NCI-H1436 treated with DMSO at 0.1 percent for 48 hours (cell line): ENCODE results near the gene PUS1.
"Not testable (repeated sequence)": the region's sequence is repeated elsewhere in the genome, so short reads cannot be mapped to it uniquely, and the experiment has no call there.

Source experiments
- DNase-seq: peaks from one replicate; lab custom pipeline; 2025; lab: John Stamatoyannopoulos, UW

PUS1 gene

DNA sequence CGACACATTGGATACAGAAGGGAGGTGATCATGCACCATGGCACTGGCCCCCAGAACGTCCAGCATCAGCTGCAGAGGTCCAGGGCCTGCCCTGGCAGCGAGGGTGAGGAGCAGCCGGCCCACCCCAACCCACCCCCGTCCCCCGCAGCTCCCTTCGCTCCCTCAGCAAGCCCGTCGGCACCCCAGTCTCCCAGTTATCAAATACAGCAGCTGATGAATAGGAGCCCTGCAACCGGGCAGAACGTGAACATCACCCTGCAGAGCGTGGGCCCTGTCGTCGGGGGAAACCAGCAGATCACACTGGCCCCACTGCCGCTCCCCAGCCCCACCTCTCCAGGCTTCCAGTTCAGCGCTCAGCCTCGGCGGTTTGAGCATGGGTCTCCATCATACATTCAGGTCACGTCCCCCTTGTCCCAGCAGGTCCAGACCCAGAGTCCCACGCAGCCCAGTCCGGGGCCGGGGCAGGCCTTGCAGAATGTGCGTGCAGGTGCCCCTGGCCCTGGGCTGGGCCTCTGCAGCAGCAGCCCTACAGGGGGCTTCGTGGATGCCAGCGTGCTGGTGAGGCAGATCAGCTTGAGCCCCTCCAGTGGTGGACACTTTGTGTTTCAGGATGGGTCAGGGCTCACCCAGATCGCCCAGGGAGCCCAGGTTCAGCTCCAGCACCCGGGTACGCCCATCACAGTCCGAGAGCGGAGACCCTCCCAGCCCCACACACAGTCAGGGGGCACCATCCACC is 31.7 kb downstream of the PUS1 start:
- not testable (repeated sequence) for DNase-seq

DNA sequence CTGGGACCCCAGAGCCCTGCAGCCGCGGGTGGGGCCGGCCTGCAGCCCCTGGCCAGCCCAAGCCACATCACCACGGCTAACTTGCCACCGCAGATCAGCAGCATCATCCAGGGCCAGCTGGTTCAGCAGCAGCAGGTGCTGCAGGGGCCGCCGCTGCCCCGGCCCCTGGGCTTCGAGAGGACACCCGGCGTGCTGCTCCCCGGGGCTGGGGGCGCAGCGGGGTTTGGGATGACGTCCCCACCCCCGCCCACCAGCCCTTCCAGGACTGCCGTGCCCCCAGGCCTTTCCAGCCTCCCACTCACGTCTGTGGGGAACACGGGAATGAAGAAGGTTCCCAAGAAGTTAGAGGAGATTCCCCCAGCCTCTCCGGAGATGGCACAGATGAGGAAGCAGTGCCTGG is 32.3 kb downstream of the PUS1 start:
- DNase-seq: not testable (repeated sequence)

DNA sequence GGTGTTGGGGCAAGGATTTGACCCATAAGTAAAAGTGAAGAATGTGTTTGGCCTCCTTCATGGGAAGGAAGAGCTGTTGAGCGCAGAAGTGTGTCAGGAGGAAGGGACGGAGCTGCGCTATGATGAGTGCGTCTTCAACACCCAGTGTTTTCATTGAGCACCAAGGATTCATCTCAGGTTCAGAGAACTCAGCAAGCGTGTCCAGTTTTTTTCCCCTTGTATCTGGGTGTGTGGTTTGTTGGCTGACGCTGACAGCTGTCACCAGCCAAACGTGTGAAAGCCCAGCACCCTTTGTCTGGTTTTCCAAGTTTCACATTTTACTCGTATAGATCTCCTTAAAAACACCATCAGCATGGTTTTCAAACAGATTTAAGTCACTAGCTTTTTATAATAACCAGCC is 33.0 kb downstream of the PUS1 start:
- DNase-seq: no peak

DNA sequence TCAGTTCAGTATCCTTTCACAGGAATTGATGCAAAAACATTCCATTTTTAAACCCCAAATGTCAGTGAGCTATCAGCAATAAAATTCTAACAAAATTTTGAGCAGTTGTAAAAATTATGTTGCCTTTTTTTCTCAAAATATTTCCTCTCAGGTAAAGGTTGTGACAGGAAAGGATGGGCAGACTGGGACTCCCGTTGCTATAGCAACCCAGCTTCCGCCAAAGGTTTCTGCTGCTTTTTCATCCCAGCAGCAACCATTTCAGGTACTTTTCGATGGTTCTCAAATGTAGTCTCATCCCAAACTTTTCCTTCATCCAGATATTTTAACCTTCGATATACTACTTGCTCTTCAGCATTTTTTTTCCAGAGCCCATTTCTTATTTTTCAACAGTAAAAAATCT is 34.3 kb downstream of the PUS1 start:
- DNase-seq: no peak

DNA sequence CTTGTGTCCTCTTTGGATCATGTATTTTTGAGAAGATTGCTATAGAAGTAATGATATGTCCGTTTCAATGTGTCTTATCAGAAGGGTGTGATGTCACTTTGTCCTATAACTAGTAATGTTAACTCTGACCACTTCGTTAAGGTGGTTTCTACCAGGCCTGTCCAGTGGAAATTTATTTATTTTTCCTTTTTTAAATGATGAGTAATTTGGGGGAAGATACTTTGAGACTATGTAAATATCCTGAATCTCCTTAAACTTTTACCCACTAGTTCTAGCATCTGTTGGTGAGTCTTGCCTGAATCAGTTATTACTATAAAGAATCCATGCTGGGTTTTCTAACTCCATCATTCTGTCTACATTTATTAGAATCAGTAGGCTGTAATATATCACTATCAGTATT is 36.0 kb downstream of the PUS1 start:
- DNase-seq: no peak

DNA sequence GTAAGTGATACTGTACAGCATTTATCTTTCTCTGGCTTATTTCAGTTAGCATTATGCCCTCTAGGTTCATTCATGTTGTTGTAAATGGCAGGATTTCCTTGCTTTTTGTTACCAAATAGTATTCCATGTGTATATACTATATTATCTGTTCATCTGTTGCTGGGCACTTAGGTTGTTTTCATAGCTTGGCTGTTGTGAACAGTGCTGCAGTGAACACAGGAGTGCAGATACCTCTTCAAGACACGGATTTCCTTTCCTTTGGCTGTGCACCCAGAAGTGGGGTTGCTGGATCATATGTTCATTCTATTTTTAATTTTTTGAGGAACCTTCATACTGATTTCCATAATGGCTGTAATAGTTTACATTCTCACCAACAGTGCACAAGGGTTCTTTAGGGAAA is 42.1 kb downstream of the PUS1 start:
- no peak for DNase-seq

DNA sequence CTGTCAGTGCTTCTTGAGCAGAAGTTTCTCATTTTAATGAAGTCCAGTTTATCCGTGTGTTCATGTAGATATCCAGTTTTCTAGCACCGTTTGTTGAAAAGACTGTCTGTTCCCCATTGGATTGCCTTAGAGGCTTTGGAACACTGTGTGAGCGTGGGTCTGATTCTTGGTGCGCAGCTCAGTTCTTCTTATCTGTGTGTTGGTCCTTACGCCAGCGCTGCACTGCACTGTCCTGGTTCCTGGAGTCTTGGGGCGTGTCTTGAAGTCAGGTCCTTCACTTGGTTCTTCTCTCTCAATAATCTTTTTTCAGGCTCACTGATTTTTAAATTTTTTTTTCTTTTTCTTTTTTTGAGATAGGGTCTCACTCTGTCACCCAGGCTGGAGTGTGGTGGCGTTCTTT is 46.2 kb downstream of the PUS1 start:
- DNase-seq: no peak

DNA sequence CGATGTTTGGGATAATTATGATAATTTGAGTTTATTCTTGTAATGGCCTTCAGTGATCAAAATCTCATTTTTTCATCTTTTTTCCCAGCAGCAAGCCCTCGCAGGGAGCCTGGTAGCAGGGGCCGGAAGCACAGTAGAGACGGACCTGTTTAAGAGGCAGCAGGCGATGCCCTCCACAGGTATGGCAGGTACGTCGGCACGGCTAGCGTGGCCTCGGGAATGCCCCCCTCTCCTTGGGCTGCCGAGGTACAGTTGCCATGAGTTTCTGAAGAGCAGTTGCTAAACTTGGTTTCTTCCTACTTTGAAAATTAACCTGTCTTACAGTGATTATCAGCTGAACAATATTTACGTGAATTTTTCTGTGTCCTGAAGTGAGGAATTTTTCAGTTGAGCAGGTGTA is 50.5 kb downstream of the PUS1 start:
- no peak for DNase-seq

DNA sequence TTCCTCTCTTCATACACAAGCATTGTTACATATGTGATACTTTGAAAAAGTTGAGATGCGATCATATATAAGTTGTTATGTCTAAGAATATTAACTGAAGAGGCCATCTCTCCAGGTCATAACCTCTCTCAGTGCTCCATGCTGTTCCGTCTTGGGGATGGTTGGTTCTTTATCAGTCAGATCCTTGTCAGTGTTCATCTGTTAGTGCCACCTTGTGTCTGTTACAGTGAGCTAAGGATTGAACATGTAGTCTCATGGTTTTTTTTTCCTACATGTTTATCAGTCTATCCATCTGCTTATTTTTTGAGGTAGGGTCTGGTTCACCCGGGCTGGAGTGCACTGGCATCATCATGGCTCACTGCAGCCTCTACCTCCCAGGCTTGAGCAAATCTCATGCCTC is 51.2 kb downstream of the PUS1 start:
- no peak for DNase-seq

DNA sequence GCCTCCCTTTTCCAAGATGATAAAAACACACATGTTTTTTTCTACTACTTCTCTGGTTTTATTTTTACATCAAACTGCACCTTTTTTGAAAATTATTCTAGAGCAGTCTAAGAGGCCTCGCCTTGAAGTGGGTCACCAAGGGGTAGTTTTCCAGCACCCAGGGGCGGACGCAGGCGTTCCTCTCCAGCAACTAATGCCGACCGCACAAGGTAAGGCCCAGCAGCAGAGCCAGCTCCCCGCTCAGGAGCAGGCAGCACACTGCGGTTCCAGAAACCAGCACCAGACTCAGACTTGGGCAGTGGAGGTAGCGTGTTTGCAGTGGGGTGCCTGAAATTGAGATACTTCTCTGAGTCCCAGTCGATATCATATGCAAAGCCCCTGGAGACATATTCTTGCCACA is 52.3 kb downstream of the PUS1 start:
- no peak for DNase-seq

DNA sequence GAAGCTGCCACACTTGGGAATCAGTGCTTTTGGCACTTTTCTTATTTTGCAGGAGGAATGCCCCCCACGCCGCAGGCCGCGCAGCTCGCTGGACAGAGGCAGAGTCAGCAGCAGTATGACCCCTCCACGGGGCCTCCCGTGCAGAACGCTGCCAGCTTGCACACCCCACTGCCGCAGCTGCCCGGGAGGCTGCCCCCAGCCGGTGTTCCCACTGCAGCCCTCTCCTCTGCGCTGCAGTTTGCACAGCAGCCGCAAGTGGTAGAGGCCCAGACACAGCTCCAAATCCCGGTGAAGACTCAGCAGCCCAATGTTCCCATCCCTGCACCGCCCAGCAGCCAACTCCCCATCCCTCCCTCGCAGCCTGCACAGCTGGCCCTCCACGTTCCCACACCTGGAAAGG is 53.0 kb downstream of the PUS1 start:
- no peak for DNase-seq

DNA sequence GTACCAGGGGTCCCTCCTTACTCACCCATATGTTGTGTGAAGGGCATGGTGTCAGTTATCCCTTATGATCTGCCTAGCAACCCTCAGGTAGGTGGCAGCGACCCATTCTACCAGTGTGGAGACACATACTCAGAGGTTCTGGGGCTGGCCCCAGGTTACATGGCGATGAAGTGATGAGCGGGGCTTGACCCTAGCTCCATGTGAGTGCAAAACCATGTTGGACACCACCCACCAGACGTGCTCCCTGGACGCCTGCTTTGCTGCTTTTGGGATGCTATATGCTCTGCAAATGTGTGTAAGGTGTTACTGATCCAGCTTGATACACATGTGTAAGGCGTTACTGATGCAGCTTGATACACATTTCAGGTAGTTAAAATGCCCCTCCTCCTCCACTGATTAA is 54.0 kb downstream of the PUS1 start:
- DNase-seq: no peak

DNA sequence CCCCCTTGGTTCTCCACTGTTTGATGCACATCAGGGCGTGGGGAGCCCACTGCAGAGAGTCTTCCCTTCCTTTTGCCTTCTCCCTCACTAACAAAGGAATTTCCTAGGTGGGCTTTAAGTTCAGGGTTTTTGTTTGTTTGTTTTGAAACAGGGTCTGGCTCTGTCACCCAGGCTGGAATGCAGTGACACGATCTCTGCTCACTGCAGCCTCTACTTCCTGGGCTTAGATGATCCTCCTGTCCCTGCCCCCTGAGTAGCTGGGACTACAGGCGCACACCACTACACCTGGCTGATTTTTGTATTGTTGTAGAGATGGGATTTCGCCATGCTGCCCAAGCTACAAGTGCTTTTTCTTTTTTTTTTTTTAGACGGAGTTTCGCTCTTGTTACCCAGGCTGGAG is 54.5 kb downstream of the PUS1 start:
- DNase-seq: no peak

DNA sequence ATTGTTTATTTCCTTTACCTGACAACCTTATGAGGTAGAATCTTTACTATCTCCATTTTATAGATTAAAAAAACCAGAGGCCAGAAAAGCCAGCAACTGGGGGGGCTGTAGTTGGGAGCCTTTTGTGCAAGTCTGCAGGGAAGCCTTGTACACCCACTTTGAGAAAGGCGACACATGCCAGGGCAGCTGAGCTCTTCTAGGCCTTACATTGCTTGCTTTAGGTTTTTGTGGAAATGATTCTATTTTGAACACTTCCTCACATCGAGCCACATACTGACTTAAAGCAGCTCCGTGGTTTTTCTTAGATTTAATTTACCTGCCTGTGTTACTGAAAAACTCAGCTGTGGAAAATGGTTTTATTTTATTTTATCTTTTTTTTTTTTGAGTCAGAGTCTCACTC is 55.3 kb downstream of the PUS1 start:
- no peak for DNase-seq

DNA sequence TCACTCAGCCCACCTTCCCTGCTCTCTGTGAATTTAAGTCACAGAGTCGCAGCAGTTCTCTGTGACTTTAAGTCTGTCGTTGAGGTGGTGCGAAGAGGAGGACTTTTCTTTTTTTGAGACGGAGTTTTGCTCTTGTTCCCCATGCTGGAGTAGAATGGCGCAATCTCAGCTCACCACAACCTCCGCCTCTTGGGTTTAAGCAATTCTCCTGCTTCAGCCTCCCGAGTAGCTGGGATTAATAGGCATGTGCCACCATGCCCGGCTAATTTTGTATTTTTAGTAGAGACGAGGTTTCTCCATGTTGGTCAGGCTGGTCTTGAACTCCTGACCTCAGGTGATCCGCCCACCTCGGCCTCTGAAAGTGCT is 56.4 kb downstream of the PUS1 start:
- DNase-seq: not testable (repeated sequence)

DNA sequence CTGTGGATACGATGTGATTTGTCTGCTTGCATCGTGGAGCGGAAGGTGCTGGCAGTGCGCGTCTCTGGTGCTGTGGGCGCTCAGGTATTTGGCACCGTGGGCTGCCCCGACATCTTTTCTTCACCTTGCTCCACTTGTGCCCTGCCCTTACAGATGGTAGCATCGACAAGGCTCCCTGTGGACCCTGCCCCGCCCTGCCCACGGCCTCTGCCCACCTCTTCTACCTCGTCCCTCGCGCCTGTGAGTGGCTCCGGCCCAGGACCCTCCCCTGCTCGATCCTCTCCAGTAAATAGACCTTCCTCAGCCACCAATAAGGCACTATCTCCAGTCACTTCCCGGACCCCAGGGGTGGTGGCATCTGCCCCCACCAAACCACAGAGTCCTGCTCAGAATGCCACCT is 57.3 kb downstream of the PUS1 start:
- no peak for DNase-seq

DNA sequence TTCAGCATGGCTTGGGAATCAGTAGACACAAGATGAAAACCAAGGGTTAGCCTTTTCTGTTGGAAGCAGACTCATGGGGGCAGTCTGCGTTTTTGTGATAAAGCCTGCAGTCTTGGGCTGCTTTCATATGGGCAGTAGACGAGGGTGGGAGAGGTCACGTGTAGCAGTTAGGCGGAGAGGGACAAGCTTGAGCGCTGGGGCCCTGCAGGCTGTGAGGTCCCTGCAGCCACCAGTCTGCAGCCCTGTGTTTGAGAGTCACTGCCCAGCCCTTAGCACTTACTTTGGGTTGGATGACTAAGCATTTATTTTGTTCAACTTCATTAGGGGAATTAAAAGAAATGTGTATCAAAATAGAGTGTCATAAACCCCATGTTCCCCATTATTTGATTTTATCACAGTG is 57.8 kb downstream of the PUS1 start:
- no peak for DNase-seq

DNA sequence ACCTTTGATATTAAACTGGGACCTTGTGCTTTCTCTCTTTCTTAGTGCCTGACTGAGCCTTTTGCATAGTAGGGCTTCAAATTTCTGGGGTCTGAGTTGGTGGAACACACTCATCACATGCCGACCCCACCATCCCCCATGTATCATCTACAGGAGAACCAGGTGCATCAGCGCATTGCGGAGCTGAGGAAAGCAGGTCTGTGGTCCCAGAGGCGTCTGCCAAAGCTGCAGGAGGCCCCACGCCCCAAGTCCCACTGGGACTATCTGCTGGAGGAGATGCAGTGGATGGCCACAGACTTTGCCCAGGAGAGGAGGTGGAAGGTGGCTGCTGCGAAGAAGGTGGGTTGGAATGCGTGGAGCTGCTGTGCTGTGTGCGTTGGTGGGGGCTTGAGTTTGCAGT is 58.5 kb downstream of the PUS1 start:
- DNase-seq: no peak

DNA sequence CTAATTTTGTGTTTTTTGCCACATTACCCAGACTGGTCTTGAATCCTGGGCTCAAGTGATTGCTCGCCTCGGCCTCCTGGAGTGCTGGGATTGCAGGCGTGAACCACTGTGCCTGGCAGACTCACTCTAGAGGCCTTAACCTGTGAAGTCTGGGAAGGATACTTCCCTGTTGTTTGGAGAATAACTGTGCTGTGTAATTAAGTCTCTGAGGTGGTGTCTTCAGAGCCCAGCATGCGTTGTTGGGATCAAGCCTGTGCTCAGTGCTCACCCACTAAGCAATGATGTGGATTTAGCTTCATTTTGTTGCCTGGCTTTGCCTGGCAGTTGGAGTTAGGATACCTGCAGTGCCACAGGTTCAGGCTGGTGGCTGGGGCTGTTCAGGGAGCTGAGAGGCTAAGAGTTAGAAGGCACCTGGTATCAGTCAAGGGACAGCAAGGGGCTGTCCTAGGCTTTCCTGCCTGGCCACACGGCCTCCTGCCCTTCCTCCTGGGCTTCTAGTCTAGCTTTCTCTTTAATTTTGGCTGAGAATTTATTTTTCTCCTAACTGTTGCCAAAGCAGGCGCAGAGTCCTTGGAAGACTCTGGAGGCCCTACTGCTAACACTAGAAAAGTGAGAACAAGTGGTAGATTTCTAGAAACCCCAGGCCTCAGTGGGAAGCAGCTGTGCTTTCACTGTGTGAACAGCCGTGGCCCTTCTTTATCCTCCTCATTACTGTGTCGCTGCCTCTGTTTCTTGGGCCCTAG is 59.1 kb downstream of the PUS1 start:
- no peak for DNase-seq

DNA sequence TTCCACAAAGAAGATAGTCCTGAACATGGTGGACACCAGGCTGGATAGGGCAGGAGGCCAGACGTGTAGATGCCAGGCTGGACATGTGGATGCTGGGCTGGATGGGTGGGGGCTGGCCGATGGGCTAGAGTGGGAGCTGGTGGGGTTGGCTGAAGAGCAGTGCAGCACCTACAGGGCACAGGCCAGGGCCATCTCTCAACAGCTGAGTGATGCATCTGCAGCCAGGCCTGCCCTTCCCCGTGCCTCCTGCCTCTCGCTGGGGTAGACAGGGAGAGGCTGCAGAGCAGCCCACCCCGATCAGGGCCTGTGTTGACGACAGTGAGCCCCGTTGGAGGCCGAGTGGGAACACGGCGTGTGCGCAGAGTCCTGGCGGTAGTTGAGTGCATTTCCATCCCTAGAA is 59.9 kb downstream of the PUS1 start:
- no peak for DNase-seq

DNA sequence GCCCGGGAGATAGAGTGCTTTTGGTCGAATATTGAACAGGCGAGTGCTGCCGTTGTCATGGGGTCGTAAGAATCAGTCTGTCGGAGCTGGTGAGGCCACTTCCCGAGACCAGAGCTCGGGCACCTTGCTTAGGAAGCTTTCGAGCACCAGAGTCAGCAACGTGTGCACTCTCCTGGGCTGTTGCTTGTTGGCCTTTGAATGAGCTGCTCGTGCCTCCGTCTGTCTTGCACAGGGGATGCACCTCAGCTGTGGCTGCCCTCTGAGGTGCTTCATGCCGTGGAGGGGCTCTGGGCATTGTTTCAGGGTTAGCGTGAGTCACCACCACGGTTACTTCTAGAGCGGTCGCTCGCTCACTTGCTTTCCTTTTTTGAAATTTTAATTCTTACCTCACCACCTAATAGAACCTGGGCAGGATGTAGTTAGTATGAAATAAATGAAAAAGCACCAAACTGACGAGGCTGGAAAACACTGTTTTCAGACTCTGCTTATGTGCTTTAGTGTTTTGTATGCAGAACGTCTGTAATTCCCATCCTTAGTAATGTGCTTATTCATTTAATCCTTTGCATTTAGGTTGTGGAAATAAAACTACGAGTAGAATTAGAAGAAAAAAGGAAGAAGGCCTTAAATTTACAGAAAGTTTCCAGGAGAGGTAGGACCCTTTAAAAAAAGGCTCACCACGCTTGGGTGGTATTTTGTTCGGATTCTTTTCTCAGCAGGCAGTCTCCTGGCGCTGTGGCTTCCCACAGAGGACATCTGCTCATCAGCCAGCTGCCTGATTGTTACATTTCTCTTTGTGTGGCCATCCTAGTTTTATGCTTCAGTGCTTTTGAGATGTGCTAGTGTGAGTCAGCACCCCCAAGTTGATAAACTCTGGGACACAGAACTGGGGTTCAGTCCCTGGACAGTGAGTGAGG is 61.2 kb downstream of the PUS1 start:
- DNase-seq: no peak

DNA sequence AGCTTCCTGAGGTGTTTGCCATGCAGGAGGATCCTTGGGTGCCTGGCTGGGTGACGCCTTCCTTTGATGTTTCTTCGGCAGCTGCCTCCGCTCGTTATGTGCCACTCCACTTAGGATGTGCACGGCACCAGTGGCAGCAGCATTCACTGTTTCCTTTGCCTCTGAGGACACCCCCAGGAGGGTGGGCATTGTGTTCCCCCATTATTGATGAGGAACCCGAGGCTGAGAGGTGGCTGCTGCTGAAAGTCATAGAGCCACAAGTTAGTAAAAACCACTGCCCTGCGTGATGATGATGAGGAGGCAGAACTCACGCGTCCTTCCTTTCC is 61.9 kb downstream of the PUS1 start:
- no peak for DNase-seq

DNA sequence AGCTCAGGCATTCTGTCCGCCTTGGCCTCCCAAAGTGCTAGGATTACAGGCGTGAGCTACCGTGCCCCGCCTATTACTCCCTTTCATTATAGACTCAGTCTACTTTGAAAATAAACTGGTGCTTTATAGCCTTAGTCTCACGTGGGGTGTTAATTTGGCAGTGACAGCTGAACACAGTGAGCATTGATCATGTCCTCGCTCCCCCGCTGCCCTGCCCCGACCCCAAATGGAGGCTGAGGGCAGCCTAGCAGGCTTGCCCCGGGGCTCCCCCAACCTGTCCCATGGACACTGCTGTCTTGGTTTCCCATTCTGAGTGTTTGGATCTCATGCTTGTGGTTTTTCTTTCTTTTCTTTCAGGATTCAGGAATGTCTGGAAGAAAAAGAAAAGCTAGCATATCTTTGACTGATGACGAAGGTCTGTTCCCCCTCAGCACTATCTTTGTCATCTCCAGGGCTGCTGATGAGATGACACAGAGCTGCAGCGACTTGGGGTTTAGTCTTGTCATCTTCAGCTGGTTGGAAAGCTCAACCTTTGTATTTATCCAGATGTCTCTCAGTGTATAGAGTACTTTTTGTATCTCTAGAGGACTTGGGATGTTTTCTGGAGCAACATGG is 62.8 kb downstream of the PUS1 start:
- no peak for DNase-seq
